Measurements from ENCODE around the gene GPX6.
"Not testable (repeated sequence)": the region's sequence is repeated elsewhere in the genome, so short reads cannot be mapped to it uniquely, and the experiment has no call there.

GPX6 gene

GRCh38 chr6:28480253-28480932, 35.2 kb downstream of the GPX6 start:
- DNase-seq: no peak

DNA sequence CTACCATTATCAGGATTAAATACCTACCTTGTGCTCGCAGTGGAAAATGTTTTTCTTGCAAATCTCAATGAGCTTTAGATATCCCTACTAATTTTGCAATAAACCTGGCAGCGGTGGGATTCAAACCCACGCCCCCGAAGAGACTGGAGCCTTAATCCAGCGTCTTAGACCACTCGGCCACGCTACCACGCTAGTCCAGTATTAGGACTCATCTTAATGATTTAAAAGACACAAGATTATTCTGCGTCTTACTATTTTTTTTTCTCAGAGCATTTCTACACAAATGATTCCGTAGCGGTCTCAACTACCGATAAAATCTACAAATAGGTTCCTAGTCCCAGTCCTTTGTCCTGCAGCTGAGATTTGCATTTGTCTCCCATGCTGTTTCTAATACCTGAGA, 37.1 kb downstream of the GPX6 start:
- DNase-seq: no peak

- no peak for DNase-seq
These were observed 41.0 kb downstream of the GPX6 start for GRCh38 chr6:28474441-28475219.

- DNase-seq: not testable (repeated sequence)
These were observed 46.3 kb downstream of the GPX6 start for GRCh38 chr6:28469153-28469745.

GRCh38 chr6:28468056-28468455, 47.5 kb downstream of the GPX6 start:
- DNase-seq: no peak

GRCh38 chr6:28462401-28462800, 53.2 kb downstream of the GPX6 start:
- DNase-seq: no peak

- no peak for DNase-seq
These were observed 57.0 kb downstream of the GPX6 start for GRCh38 chr6:28458568-28458967.

Data from activated naive CD4-positive, alpha-beta T cell treated with anti-CD3 and anti-CD28 coated beads, Interleukin-2, amount 50 U/mL, for 16 hours (primary cell).